H1 (cell line): ENCODE data around the gene TRUB1. TPM values are rescaled to one million over a fixed set of nuclear protein-coding genes. Genes with fewer than 3 reads are reported as not detected.

Experiments used
- CTCF ChIA-PET: fragments of 300-600 bp; sonication (Branson Sonifier 250); formaldehyde crosslinking; loops from one replicate; lab custom pipeline; 2021; ENCODE audit not compliant: partially characterized antibody; lab: Charles Lee
- POLR2A ChIA-PET: fragments of 300-600 bp; sonication (Branson Sonifier 250); formaldehyde crosslinking; loops from one replicate; lab custom pipeline; 2021; ENCODE audit warnings: inconsistent platforms; ENCODE audit not compliant: partially characterized antibody; lab: Charles Lee
- DNase-seq, 2 experiments: peaks; one replicate each; pipeline versions ENCODE4 v3.0.0 to v3.0.0-alpha.2; 2010 to 2022; ENCODE audit warnings: low spot score in 2 of 2, low read depth in 1 of 2, mixed read lengths in 1 of 2
- FAIRE-seq: peaks from 2 replicates; lab custom pipeline; 2011; peaks lifted over from hg19 to GRCh38; lab: Jason Lieb, UNC
- H2AFZ ChIP-seq: 2 replicates; pipeline ENCODE4 v1.8.1; 2012; ENCODE audit warnings: low read length, inconsistent platforms
- H2AK5ac ChIP-seq: 2 replicates; pipeline ENCODE4 v1.6.1; 2013; ENCODE audit warnings: low read depth, low read length
- H2BK120ac ChIP-seq: replicated peaks from 2 replicates; pipeline ENCODE3; 2013; ENCODE audit warnings: low read depth, low read length, inconsistent platforms
- H2BK12ac ChIP-seq: 2 replicates; pipeline ENCODE4 v1.6.1; 2013; ENCODE audit warnings: low read depth, low read length
- H2BK15ac ChIP-seq: 2 replicates; pipeline ENCODE4 v1.6.1; 2013; ENCODE audit warnings: low read length
- H2BK20ac ChIP-seq: 2 replicates; pipeline ENCODE4 v1.6.1; 2013; ENCODE audit warnings: low read length
- H2BK5ac ChIP-seq: 2 replicates; pipeline ENCODE4 v1.6.1; 2013; ENCODE audit warnings: low read depth, low read length
- H3K14ac ChIP-seq: 2 replicates; pipeline ENCODE4 v1.6.1; 2013; ENCODE audit warnings: inconsistent platforms; ENCODE audit not compliant: insufficient read length
- H3K18ac ChIP-seq: 2 replicates; pipeline ENCODE4 v1.6.1; 2013; ENCODE audit warnings: low read length; ENCODE audit errors: extremely low read depth
- H3K23ac ChIP-seq: 2 replicates; pipeline ENCODE4 v1.6.1; 2013; ENCODE audit warnings: inconsistent platforms; ENCODE audit not compliant: insufficient read length
- H3K23me2 ChIP-seq: 2 replicates; pipeline ENCODE4 v1.6.1; 2013; ENCODE audit warnings: low read depth, low read length
- H3K27ac ChIP-seq: 2 replicates; pipeline ENCODE4 v1.6.1; 2011; ENCODE audit warnings: low read depth, low read length, inconsistent platforms
- H3K27me3 ChIP-seq, 4 experiments: replicated peaks in 1 of 4; 1 replicate in 1 of 4; 2 replicates in 3 of 4; pipeline versions ENCODE4 v1.6.1 to v1.8.1; 2011 to 2013; ENCODE audit warnings: low read length in 3 of 4, mild to moderate bottlenecking in 3 of 4, inconsistent platforms in 2 of 4, mixed read lengths in 2 of 4, moderate library complexity in 1 of 4; ENCODE audit not compliant: control insufficient read depth in 3 of 4, insufficient read depth in 3 of 4; ENCODE audit errors: extremely low read depth in 1 of 4
- H3K36me3 ChIP-seq, 4 experiments: 2 replicates each; pipeline versions ENCODE4 v1.6.1 to v1.8.1; 2011 to 2013; ENCODE audit warnings: mild to moderate bottlenecking in 4 of 4, low read length in 3 of 4, moderate library complexity in 2 of 4, control low read depth in 1 of 4, inconsistent platforms in 1 of 4; ENCODE audit not compliant: insufficient read depth in 4 of 4, control insufficient read depth in 2 of 4
- H3K4ac ChIP-seq: replicated peaks from 2 replicates; pipeline ENCODE3; 2013; ENCODE audit warnings: low read length, low read depth, mixed read lengths, inconsistent platforms; ENCODE audit not compliant: insufficient read length
- H3K4me1 ChIP-seq, 4 experiments: replicated peaks in 1 of 4; 1 replicate in 1 of 4; 2 replicates in 3 of 4; pipeline versions ENCODE4 v1.6.1 to v1.8.1; 2011 to 2013; ENCODE audit warnings: low read length in 3 of 4, inconsistent platforms in 2 of 4, mixed read lengths in 1 of 4; ENCODE audit not compliant: insufficient read depth in 4 of 4, control insufficient read depth in 3 of 4
- H3K4me2 ChIP-seq, 2 experiments: 2 replicates each; pipeline versions ENCODE4 v1.6.1 to v1.8.1; 2011 to 2013; ENCODE audit warnings: low read depth in 2 of 2, low read length in 2 of 2, control low read depth in 1 of 2, inconsistent platforms in 1 of 2, mild to moderate bottlenecking in 1 of 2; ENCODE audit not compliant: insufficient read depth in 1 of 2
- H3K4me3 ChIP-seq, 4 experiments: fragments of 200-600, 300-600 bp in 1 of 4; sonication (generic), shearing (Covaris generic), sonication (Bioruptor Twin) in 1 of 4; 2 replicates each; pipeline versions ENCODE4 v1.5.1 to v1.8.1; 2011 to 2016; ENCODE audit warnings: low read length in 4 of 4, low read depth in 3 of 4, control low read depth in 2 of 4, inconsistent platforms in 2 of 4, mild to moderate bottlenecking in 2 of 4, mixed read lengths in 1 of 4, moderate library complexity in 1 of 4; ENCODE audit not compliant: insufficient read depth in 2 of 4; ENCODE audit errors: extremely low read depth in 1 of 4
- H3K56ac ChIP-seq: replicated peaks from 2 replicates; pipeline ENCODE3; 2013; ENCODE audit warnings: low read depth, mild to moderate bottlenecking, mixed read lengths, low read length, inconsistent platforms; ENCODE audit not compliant: insufficient read length
- H3K79me1 ChIP-seq: 2 replicates; pipeline ENCODE4 v1.6.1; 2013; ENCODE audit warnings: low read depth, low read length, control low read depth
- H3K79me2 ChIP-seq, 2 experiments: 2 replicates each; pipeline versions ENCODE4 v1.6.1 to v1.8.1; 2012 to 2013; ENCODE audit warnings: low read length in 2 of 2, mild to moderate bottlenecking in 2 of 2, inconsistent platforms in 1 of 2; ENCODE audit not compliant: insufficient read depth in 2 of 2, control insufficient read depth in 1 of 2
- H3K9ac ChIP-seq, 4 experiments: replicated peaks in 1 of 4; 1 replicate in 1 of 4; 2 replicates in 3 of 4; pipeline versions ENCODE4 v1.6.1 to v1.8.1; 2011 to 2013; ENCODE audit warnings: low read depth in 3 of 4, low read length in 3 of 4, control low read depth in 2 of 4, mild to moderate bottlenecking in 2 of 4, moderate library complexity in 2 of 4, inconsistent platforms in 1 of 4; ENCODE audit errors: extremely low read depth in 1 of 4
- H3K9me3 ChIP-seq, 2 experiments: 2 replicates each; pipeline versions ENCODE4 v1.6.1 to v1.8.1; 2012 to 2013; ENCODE audit warnings: mild to moderate bottlenecking in 2 of 2, moderate library complexity in 2 of 2, control low read depth in 1 of 2, inconsistent platforms in 1 of 2, low read depth in 1 of 2, low read length in 1 of 2, mixed read lengths in 1 of 2; ENCODE audit not compliant: insufficient read depth in 2 of 2
- H4K20me1 ChIP-seq, 2 experiments: replicated peaks in 1 of 2; 2 replicates each; pipeline versions ENCODE3 to v1.8.1; 2011 to 2013; ENCODE audit warnings: inconsistent platforms in 2 of 2, low read length in 2 of 2, mild to moderate bottlenecking in 1 of 2; ENCODE audit not compliant: insufficient read depth in 2 of 2, control insufficient read depth in 1 of 2
- H4K5ac ChIP-seq: 2 replicates; pipeline ENCODE4 v1.6.1; 2013; ENCODE audit warnings: low read length, low read depth, mixed read lengths, inconsistent platforms; ENCODE audit not compliant: insufficient read length
- H4K8ac ChIP-seq: 2 replicates; pipeline ENCODE4 v1.8.0; 2013; ENCODE audit warnings: mild to moderate bottlenecking, moderate library complexity, low read length, inconsistent platforms; ENCODE audit not compliant: insufficient read depth; ENCODE audit errors: extremely low read depth
- H4K91ac ChIP-seq: replicated peaks from 2 replicates; pipeline ENCODE3; 2013; ENCODE audit warnings: low read length, mixed read lengths, inconsistent platforms; ENCODE audit not compliant: insufficient read length
- BRCA1 ChIP-seq: IDR thresholded peaks from 2 replicates; pipeline ENCODE4 v1.6.1; 2012; ENCODE audit warnings: low read depth, low read length, improper control_type of control experiment
- CBX8 ChIP-seq: fragments of 300-800, 300-1000 bp; sonication (generic); IDR thresholded peaks from 2 replicates; pipeline ENCODE4 v1.7.1; 2016; ENCODE audit warnings: low read depth, low read length, borderline replicate concordance
- HDAC6 ChIP-seq: IDR thresholded peaks from one replicate; pipeline ENCODE4 v1.7.1; 2012; ENCODE audit warnings: low read depth, mild to moderate bottlenecking, inconsistent platforms, low read length, moderate library complexity
- JUND ChIP-seq: IDR thresholded peaks from 2 replicates; pipeline ENCODE4 v1.6.1; 2011; ENCODE audit warnings: mild to moderate bottlenecking, improper control_type of control experiment, low read length
- KDM4A ChIP-seq: IDR thresholded peaks from one replicate; pipeline ENCODE4 v1.7.1; 2012; ENCODE audit warnings: low read depth, mild to moderate bottlenecking, moderate library complexity, low read length, inconsistent platforms; ENCODE audit not compliant: severe bottlenecking
- POLR2AphosphoS5 ChIP-seq: IDR thresholded peaks from 2 replicates; pipeline ENCODE4 v1.6.1; 2011; ENCODE audit warnings: low read depth, low read length
- POU5F1 ChIP-seq: IDR thresholded peaks from 2 replicates; pipeline ENCODE4 v1.6.1; 2011; ENCODE audit warnings: low read depth, mild to moderate bottlenecking, low read length, moderate library complexity
- SIRT6 ChIP-seq: IDR thresholded peaks from one replicate; pipeline ENCODE4 v1.7.1; 2012; ENCODE audit warnings: low read length, inconsistent platforms
- TEAD4 ChIP-seq: IDR thresholded peaks from 2 replicates; pipeline ENCODE4 v1.6.1; 2012; ENCODE audit warnings: low read depth, low read length, inconsistent platforms, mixed read lengths
- WGBS, 2 experiments: shearing (Covaris generic) in 1 of 2; methylation state at CpG; one replicate each; pipeline versions ENCODE4 v1.1.6 to v1.1.7; 2013 to 2015; ENCODE audit warnings: low lambda C conversion rate in 2 of 2, mixed read lengths in 2 of 2, inconsistent platforms in 1 of 2, low coverage in 1 of 2, missing lambda C conversion rate in 1 of 2; ENCODE audit not compliant: insufficient replicate concordance in 2 of 2, insufficient coverage in 1 of 2, insufficient read length in 1 of 2; ENCODE audit errors: extremely low coverage in 1 of 2, missing lambda C conversion rate in 1 of 2; 5-methylcytosine and 5-hydroxymethylcytosine counted together
- polyA plus RNA-seq, 7 experiments: library from polyadenylated mRNA; depleted of rRNA in 3 of 7; stranded (reverse) in 5 of 7; unstranded in 2 of 7; fragments of >200 nt in 5 of 7; fragments of 200-250 nt in 2 of 7; gene quantifications; 1 replicate in 5 of 7; 2 replicates in 1 of 7; 4 replicates in 1 of 7; pipeline versions ENCODE4 v1.2.1 to v1.2.3, GENCODE V29; 2011 to 2013; ENCODE audit warnings: missing spikeins in 2 of 7, mixed read lengths in 2 of 7
- total RNA-seq: library from RNA; stranded (reverse); fragmentation: NEBNext Ultra II Directional; extraction: Animal tissue kit (Norgen Biotek cat#: 25700); gene quantifications from 2 replicates; pipeline ENCODE4 v1.2.1, GENCODE V29; 2021
- TF ChIP-seq, protein P1 (sequence below): IDR thresholded peaks from 2 replicates; pipeline ENCODE4 v1.6.1; 2011; ENCODE audit warnings: low read length, improper control_type of control experiment
- TF ChIP-seq, protein P2 (sequence below): IDR thresholded peaks from 2 replicates; pipeline ENCODE4 v1.6.1; 2011; ENCODE audit warnings: low read depth, mild to moderate bottlenecking, low read length; ENCODE audit not compliant: insufficient read depth
- TF ChIP-seq, protein P3 (sequence below): IDR thresholded peaks from 2 replicates; pipeline ENCODE4 v1.6.1; 2012; ENCODE audit warnings: inconsistent platforms

The TRUB1 gene
- total and polyA plus RNA-seq, 2 of the 8 experiments (the other 6 are each of a cell fraction or from before 2014, with no cell fraction given), result 6.3 to 22.2 TPM

DNA sequence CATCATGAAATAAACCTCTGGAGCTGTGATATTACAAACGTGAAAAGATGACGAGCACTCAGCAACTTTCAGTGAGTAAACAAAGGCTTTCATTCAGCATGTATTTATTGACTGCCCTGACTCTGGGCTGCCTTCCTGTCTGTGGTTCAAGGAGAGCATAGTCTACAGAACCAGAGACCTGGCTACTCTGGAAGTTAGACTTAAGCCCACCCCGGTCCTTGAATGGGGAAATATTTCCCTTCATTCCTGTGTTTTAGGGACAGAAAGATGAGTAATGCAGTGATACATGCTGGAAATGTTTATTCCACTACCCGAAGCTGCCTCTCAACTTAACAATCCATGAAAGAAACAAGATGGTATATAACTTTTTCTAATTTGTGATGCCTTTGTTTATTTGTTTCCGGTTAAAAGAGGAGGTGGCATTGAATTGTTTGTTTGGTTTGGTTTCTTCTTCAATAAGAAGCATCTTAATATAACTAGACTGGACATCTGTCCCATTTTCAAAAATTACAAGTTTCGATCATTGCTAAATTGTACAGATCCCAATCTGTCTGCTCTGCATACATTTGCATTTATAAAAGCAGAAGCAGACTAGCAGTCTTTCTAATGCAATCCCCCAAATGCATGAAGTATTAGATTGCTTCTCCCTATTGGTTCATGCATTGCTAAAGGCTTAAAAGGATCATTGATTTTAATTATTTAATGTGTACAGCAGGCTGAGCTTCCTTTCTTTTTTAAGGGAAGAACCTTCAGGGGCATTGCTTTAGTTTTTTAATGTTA lies 57.7 kb downstream of the TRUB1 start:
- no peaks in the 10 kb centered on the region for H3K27me3 ChIP-seq
- 84% methylated on average over 6 of the region's 6 CpGs; no CpG with 5 or more reads in 1 of the 2 experiments for WGBS, 2 experiments
- no peak overlapping the region for H4K5ac ChIP-seq
- H3K9me3 ChIP-seq, result no peaks in the 10 kb centered on the region
- H3K79me2 ChIP-seq, result no peaks in the 10 kb centered on the region
- FAIRE-seq (no peak), DNase-seq (no peak)
- no peak overlapping the region for H2BK5ac ChIP-seq
- H3K18ac ChIP-seq, result no peak overlapping the region
- H2AFZ ChIP-seq, result no peak overlapping the region
- POLR2A ChIA-PET, result no interaction called here
- H3K14ac ChIP-seq, result no peak overlapping the region
- H3K4me3 ChIP-seq, result no peak overlapping the region
- no peak overlapping the region for H4K8ac ChIP-seq
- H3K4me2 ChIP-seq, result no peak overlapping the region
- no peak overlapping the region for H2AK5ac ChIP-seq
- no peak overlapping the region for H3K56ac ChIP-seq
- no peak overlapping the region for H2BK15ac ChIP-seq
- no peaks in the 10 kb centered on the region for H3K36me3 ChIP-seq
- H3K9ac ChIP-seq, result no peak overlapping the region
- CTCF ChIA-PET, result interaction anchor here (0.6 kb wide), 1 partner anchor 210 kb away, joined by 3 read pairs; no protein-coding TSS in a partner anchor
- H2BK12ac ChIP-seq, result no peak overlapping the region
- H2BK120ac ChIP-seq, result no peak overlapping the region
- no peak overlapping the region for H3K27ac ChIP-seq
- no peak overlapping the region for H2BK20ac ChIP-seq
- H4K91ac ChIP-seq, result no peak overlapping the region
- H3K4me1 ChIP-seq, result peaks cover 0 to 8% (median 2%) of the 10 kb centered on the region in 4 experiments; a peak in 4 of 7 replicates
- H3K23ac ChIP-seq, result no peak overlapping the region
- no peaks in the 10 kb centered on the region for H3K79me1 ChIP-seq
- no peak overlapping the region for H3K4ac ChIP-seq
- no peaks in the 10 kb centered on the region for H4K20me1 ChIP-seq
- H3K23me2 ChIP-seq, result no peaks in the 10 kb centered on the region
- TF ChIP-seq, protein P1, sequence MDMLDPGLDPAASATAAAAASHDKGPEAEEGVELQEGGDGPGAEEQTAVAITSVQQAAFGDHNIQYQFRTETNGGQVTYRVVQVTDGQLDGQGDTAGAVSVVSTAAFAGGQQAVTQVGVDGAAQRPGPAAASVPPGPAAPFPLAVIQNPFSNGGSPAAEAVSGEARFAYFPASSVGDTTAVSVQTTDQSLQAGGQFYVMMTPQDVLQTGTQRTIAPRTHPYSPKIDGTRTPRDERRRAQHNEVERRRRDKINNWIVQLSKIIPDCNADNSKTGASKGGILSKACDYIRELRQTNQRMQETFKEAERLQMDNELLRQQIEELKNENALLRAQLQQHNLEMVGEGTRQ, result no peak
- TF ChIP-seq, protein P2, sequence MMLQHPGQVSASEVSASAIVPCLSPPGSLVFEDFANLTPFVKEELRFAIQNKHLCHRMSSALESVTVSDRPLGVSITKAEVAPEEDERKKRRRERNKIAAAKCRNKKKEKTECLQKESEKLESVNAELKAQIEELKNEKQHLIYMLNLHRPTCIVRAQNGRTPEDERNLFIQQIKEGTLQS, result no peak
- TF ChIP-seq CBX8 (no peak), HDAC6 (no peak), KDM4A (no peak), JUND (no peak), POU5F1 (no peak), TEAD4 (no peak), POLR2AphosphoS5 (no peak), SIRT6 (no peak), BRCA1 (no peak)
- TF ChIP-seq, protein P3, sequence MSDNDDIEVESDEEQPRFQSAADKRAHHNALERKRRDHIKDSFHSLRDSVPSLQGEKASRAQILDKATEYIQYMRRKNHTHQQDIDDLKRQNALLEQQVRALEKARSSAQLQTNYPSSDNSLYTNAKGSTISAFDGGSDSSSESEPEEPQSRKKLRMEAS, result no peak
